Stimulated activated CD4-positive, alpha-beta T cell treated with anti-CD3 and anti-CD28 coated beads, Interleukin-1b, Interleukin-23, amount 100 ng/mL, for 4 hours (primary cell): ENCODE measurements around the gene MYBPH.

Source experiments
- DNase-seq, 2 donors: peaks; one replicate each; pipeline ENCODE4 v3.0.0-alpha.2; 2020; ENCODE audit warnings: low read depth in 2 of 2

Gene MYBPH, protein sequence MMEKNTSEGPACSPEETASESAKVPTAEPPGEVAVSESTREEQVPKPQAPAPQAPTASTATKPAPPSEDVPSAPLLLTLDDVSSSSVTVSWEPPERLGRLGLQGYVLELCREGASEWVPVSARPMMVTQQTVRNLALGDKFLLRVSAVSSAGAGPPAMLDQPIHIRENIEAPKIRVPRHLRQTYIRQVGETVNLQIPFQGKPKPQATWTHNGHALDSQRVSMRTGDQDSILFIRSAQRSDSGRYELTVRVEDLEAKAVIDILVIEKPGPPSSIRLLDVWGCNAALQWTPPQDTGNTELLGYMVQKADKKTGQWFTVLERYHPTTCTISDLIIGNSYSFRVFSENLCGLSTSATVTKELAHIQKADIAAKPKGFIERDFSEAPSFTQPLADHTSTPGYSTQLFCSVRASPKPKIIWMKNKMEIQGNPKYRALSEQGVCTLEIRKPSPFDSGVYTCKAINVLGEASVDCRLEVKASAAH

DNA sequence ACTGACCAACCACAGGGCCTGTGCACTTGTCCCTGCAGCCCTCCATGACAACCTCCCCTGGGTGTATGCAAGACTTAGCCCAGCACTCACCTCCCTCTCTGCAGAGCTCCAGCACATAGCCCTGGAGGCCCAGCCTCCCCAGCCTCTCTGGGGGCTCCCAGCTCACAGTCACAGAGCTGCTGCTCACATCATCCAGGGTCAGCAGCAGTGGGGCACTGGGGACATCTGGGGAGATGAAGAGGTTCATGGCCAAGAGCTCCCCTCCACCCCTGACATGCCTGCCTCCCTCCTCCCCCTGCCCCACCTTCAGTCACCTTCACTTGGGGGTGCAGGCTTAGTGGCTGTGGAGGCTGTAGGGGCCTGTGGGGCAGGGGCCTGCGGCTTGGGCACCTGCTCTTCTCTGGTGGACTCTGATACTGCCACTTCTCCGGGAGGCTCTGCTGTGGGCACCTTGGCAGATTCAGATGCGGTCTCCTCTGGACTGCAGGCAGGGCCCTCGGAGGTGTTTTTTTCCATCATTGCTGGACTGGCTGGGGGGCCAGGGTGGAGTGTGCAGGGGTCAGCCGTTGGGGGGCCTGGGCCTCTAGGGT lies at the start of gene MYBPH:
Gene MYBPH, minus strand, starts transcription at position 590 of the 590 bp plus-strand sequence. Its CDS starts 71 bp downstream, at position 519.
- no peak for DNase-seq

DNA sequence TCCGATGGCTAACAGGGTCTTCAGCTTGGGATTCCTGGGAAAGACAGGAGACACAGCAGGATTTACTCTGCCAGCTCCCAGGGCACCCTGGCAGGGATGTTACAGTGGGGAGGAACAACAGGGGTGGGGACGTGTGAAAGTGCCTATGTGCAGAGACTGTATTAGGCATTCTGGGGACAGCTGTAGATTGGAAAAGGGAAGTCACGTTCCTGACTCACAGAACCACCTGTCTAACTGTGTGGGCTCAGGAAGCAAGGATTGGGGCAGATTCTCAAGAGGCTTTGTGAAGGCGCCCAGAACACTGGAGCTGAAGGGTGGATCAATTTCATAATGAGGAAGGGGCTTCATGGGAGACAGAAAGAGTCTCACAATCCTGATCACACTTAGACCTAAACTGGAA lies 49.4 kb upstream of the MYBPH start:
- DNase-seq = no peak

DNA sequence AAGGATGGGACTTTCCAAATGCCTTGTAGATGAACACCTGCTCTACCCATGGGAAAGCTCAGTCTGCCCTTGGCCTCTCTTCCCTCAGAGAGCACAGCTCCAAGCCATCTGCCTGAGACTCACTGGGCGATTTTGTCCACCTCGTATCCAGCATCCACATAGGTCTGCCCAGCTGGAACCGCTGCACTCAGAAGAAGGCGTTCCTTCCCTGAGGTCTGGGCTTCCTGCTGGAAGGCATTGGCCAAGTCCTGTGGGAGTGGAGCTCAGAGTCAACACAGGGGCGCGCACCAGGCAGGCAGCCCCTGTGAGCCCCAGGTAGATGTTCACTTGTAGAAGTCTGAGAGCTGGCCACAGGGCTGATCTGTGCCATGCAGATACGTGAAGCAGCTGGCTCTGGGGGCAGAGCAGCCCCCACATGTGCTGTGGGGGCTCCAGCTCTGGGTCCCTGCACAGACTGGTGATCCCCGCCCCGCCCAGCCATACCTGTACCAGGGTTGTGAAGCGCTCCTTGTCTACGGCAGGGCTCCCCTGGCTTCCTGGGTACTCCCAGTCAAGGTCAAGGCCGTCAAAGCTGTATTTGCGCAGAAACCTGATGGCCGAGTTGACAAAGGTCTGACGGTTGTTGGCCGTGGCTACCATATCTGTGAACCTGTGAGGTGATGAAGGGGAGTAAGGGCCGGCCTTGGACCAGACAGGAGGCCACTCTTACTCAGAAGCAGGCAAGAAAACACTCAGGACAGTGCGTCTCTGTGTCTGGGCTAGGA lies 47.6 kb upstream of the MYBPH start:
- no peak for DNase-seq

DNA sequence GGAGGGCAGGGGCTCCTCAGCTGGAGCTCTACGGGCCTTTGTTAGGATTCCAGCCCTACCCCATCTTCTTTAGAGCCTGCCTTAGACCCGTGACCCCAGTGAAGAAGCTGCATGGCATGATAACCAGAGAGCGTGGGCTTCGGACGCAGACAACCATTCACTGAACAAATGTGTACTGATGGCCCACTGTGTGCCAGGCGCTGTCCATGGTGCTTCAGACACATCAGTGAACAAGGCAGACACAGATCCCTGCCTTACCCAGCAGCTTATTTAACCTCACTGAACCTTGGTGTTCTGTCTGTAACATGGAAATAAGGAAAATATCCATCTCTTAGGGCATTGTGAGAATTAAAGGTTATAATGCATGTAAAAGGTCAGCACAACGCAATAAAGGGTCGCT lies 44.3 kb upstream of the MYBPH start:
- DNase-seq = no peak

DNA sequence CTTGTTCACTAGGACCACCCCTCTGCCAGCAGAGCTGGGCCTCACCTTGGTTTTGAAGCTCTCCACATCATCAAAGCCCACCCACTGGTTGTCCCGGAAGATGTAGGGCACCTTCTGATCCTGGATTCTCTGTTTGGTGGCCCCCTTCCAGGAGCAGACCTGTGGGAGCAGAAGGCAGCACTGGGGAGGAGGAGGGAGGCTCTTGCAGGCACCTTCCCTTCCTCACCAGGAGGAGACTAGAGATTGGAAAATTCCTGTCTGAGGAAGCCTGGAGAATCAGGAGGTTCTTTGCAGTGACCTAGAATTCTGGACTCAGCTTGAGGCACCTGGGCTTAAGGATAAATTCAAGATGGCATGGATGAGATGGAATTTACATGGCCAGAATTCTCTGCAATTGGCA lies 43.5 kb upstream of the MYBPH start:
- no peak for DNase-seq

DNA sequence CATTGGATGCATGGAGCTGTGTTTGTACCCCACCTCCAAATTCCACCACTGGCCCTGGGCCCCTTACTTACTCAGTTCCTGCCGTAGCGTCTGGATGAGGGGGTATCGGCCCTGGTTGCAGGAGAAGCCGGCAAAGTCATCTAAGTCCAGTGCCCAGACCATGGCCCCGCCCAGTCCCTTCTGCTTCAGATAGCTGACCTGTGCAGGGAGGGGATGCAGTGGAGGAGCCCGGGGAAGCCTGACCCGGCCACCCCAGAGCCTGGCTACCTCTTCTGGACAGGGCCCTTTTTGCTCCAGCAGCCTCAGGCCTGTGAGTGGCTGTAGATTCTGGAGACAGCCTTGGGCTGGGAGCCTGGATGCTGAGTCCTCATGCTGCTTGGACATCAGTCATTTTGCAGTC lies 42.0 kb upstream of the MYBPH start:
- no peak for DNase-seq

DNA sequence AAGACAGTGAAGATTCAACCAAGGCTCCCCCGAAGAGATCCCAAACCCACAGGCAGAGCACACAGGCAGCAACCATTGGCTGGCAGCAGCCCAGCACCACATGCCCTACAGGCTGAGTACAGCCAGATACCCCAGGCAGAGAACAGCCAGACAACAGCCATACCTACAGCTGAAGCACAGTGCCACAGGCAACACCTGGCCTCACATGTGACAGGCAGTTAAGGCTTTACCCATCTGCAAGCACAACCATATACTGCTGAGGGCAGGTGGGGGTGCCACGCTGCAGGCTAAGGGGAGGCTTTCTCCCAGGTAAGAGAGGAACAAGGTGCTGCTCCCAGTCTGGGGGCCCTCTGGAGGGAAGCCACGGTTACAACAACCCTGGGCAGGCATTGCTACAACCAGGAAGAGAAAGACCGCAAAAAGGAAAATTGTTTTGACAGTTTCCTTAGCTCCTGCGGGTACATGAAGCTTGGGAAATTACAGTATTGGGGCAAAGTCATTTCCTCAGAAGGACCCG lies 41.6 kb upstream of the MYBPH start:
- DNase-seq = no peak

DNA sequence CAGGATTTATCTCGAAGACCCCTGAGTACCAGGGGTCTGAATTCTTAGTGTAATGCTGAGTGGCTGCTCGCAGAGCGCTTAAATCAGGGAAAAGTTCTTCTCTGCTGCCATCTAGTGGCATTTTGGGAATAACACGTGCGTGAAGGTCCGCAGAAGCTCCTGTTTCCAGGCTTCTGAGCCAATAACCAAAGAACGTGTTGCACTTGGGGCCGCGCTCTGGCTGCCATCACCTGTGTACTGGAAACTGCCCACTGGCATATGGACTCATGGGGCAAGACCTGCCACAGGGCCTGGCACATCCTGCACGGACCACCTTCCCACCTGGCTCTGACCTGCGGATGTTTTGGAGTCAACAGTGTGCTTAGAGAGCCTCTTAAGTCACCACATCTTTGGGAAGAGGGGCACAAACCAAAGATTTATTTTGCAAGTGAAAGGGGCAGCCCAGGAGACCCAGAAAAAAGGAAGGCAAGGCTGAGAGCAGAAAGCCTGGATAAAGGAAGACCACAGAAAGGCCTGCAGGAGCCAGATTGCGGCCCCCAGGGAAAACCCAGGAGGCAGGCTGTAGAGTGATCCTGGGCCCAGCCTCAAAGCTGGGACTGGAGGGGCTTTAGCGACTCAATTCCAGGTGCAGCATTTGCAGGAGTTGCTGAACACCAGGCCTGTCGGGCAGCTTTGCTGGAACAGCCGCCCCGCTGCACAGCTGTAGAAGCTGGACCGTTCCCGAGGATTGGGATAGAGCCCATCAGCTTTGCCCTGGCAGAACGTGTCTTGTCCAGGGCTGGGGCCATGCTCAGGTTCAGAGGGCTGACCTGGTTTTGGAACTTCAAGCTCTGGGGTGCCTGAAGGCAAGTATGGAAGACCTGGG lies 40.9 kb upstream of the MYBPH start:
- peak; percentile 15 to 50 for DNase-seq

DNA sequence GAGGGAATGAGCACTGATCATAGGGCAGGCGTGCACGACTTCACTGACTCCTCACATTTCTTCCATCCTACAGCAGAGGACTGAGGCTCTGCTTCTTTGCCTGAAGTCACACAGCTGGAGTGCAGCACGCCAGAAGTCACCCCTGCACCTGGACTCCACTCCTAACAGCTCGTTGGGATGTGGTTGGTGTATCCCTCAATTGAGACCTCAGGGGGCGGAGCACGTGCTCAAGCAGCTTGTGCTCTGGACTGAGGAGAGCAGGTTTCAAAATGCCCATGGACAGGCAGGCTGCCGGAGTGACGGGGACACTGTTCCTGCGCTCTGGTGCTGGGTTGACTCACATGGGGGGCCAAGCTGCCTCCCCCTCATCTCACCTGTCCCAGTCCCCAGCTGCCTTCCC lies 39.9 kb upstream of the MYBPH start:
- DNase-seq = no peak

DNA sequence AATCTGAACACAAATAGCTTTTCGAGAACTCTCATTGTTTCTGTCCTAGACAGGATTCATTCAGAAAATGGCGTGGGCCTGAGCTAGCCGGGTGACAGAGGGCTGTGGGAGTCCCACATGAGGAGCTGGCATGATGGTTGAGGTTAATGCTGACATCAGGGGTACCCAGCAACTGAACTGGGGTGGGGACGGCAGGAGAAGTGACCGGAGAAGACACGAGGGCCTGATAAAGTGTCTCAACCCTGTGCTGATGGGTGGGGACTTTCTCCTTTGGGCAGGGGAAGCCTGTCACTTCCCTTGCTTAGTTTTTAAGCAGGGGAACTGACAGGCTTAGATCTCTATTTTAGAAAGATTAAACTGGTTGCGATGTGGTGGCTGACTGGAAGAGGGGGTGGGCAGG lies 39.2 kb upstream of the MYBPH start:
- DNase-seq = no peak

DNA sequence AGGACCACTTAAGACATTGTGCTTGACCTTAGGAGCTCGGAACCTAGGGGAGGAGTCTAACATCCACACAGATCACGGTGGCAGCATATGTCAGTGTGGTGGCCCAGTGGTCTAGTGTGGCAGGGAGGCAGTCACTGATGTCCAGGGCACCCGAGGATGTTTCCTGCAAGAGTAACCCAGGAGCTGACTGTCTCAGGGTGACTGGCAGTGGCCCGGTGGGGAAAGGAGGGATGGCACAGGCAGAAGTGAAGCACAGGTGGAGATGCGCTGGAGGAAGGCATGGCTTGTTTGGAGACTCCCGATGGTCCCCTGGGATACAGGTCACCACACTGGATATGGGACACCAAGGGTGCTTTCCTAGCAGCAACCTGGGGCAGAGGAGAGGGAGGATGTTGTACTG lies 37.5 kb upstream of the MYBPH start:
- no peak for DNase-seq

DNA sequence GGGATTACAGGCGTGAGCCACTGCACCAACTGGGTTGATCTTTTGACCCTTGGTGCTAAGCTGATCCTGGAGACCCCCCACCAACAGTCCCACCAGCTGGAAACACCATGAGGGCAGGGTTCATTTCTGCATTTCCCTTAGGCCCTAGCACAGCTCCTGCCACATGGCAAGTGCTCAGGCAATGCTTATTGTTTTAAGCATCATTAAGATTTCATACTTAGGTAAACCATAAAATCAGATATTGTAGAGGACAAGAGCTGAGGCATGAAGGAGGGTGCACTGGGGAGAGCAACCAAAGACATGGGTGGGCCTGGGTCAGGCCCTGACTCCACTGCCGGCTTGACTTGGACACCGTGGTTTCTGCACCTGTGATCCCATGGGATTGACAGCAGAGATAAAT lies 36.2 kb upstream of the MYBPH start:
- DNase-seq = no peak

DNA sequence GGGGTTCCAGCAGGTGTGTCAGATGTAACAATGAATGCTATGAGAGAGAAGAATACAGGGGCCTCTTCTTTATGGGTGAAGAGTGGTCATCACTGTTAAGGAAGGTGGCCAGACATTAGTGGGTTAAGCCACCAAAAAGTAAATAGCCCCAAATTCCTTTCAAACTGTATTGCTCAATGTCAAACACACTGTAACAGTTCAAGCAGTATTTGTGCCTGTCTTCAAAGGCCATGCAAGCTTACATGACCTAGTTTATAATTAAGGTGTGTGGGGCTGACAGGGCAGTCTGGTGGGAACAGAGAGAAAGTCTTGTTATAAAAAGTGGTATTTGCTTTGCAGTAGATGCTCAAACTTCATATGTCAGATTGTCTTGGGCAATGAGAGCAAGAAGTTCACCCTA lies 35.4 kb upstream of the MYBPH start:
- DNase-seq = no peak

DNA sequence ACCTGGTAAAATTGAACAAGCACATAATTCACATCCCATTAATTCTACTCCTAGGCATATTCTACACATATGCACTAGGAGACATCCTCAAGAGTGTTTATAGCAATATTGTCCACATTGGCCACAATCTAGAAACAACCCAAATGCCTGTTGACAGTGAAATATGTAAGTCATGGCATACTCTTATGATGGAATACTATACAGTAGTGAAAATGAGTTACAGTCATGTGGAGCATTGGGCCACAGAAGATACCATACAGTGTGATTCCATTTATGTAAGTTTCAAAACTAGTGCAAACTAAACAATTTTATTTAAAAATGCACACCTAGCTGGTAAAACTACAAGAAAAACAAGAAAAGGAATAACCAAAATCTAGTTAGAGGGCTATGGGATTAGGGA lies 34.7 kb upstream of the MYBPH start:
- DNase-seq = no peak

DNA sequence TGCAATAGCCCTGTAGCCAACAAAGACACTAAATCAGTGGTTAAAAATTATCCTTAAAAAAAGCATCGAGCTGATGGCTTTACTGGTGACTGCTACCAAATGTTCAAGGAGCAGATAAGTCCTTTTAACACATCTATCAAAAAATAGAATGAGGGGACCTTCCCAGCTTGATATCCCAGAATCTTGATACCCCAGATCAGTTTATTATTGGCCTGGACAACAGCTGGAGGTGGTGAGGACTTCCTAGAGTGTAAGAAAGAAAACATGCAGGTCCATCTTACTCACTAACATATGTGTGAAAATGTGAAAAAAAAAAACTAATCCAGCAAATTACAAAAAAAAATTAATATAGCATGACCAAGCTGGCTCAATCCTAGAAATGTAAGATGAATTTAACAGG lies 32.6 kb upstream of the MYBPH start:
- no peak for DNase-seq

DNA sequence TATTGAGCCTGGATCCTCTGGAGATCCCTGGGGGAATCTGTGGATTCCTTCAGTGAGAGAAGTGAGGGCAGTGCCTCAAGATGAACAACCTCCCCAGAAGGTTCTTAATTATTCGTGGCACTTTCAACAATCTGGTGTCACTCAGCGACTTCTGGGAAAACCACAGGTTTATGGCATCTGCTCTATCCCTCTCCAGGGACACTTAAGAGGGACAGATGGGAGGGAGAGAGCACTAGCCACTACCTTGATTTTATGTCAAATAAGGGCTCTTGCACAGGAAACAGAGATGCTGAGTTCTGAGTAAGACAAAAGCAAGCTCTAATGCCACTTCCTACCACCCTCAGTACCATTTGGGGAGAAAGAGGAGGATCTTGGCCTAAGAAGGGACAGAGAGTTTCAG lies 32.1 kb upstream of the MYBPH start:
- DNase-seq = no peak

DNA sequence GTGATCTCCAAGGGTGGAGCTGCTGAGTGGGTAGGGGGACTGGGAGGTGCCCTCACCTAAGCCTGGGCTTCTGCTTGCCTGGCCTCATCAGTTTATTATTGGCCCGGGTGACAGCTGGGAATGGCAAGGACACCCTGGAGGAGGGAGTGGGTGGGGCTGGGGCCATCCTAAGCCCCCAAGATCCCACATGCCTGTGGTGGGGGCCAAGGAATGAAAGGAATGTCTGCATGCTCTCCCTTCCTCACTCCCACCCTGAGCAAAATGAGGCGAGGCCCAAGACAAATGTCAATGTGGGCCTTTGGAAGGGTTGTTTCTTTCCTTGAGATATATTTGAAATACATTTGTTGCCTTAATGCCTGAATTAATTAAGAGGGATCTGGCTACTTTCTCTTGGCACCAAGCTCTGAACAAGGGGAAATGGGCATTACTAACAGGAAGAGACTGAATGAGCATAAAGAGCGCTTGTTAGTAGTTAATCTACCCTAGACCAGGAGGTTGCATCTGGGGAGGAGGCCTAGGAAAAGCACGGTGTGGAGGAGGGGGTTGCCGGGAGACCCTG lies 30.6 kb upstream of the MYBPH start:
- DNase-seq = no peak

DNA sequence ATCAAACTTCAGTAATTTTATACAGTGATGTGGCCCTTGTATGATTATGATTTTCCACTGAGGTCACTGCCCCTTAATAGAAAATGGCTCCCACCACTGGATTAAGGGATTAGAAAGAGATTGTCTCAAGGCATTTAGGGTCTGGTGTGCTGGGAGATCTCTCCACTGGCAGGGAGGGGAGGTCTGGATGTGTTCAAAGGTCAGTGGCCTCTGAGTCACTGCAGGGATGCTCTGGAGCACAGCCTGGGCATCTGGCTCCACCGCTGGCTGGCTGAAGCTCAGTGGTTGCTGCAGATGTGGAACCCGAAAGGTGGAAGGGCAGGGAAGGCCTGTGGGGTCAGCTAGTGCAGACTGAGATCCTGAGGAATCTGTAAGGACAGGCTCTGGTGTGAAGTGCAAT lies 29.1 kb upstream of the MYBPH start:
- DNase-seq = no peak

DNA sequence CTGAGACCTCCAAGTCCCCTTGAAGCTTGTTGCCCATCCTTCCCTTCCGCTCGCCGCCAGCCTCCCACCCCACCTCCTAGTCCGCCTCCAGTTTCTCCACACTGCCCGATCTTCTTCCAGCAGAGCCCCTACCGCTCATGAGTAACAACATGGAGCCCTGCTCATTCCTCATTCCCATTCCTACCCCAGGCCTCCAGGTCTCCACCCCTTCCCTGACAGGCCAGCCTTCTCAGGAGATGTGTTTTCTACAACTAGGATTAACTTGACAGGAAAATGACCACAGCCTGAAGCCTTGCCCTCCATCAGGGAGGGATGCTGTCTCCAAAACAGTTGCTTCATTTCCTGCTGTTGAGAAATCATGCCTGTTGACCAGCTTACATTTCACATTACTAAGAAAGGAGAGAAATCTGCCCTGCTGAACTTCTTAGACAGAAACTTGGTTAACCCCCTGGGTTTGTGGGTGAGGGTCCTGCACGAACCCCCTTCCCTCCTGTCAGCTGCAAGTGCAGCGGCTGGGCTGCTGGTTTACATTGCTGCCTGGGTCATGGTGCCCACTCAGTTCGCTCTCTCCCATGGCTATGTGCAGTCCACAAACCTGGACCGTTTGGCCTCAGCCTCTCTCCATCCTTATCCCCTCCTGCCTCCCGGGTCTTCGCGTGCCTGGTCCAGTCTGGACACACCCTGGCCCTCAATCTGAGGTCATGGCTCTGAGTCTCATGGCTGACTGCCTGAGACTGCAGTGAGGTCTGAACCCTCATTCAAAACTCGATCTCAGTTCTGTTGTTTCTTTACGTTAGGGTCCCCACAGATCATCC lies 27.0 kb upstream of the MYBPH start:
- no peak for DNase-seq

DNA sequence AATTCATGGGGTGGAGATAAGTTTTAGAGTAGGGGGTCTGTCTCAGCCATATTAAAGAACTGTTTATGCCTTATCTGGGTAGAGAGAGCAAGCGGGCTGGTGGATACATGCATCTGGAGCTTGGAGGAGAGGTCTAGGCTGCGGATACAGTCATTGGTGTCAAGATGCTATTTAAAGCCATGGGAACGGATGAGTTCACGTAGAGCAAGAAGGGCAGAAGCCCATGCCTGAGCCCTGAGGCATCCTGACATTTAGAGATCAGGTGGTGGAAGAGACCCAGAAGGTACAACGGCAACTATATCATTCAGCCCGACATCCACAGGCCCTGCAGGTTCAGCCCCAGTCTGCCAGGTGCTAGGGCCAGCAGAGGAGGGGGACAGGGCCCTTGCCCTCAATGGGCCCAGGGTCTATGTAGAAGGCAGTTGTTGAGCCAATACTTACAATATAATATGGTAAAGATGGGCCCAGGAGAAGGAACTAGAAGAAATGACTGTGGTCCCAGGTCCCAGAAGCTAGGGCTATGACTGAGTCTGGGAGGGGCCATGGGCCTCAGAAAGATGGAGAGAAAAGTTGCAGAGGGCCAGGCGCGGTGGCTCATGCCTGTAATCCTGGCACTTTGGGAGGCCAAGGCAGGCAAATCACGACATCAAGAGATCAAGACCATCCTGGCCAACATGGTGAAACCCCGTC lies 26.0 kb upstream of the MYBPH start:
- no peak for DNase-seq
